GM19238 (cell line): ENCODE measurements around the gene FAM111A.
"Not testable (repeated sequence)": the region's sequence is repeated elsewhere in the genome, so short reads cannot be mapped to it uniquely, and the experiment has no call there.

Experiments used
- DNase-seq: peaks from one replicate; pipeline ENCODE4 v3.0.0; 2011; ENCODE audit warnings: low spot score; ENCODE audit not compliant: insufficient read length

Gene FAM111A, protein sequence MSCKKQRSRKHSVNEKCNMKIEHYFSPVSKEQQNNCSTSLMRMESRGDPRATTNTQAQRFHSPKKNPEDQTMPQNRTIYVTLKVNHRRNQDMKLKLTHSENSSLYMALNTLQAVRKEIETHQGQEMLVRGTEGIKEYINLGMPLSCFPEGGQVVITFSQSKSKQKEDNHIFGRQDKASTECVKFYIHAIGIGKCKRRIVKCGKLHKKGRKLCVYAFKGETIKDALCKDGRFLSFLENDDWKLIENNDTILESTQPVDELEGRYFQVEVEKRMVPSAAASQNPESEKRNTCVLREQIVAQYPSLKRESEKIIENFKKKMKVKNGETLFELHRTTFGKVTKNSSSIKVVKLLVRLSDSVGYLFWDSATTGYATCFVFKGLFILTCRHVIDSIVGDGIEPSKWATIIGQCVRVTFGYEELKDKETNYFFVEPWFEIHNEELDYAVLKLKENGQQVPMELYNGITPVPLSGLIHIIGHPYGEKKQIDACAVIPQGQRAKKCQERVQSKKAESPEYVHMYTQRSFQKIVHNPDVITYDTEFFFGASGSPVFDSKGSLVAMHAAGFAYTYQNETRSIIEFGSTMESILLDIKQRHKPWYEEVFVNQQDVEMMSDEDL

DNA sequence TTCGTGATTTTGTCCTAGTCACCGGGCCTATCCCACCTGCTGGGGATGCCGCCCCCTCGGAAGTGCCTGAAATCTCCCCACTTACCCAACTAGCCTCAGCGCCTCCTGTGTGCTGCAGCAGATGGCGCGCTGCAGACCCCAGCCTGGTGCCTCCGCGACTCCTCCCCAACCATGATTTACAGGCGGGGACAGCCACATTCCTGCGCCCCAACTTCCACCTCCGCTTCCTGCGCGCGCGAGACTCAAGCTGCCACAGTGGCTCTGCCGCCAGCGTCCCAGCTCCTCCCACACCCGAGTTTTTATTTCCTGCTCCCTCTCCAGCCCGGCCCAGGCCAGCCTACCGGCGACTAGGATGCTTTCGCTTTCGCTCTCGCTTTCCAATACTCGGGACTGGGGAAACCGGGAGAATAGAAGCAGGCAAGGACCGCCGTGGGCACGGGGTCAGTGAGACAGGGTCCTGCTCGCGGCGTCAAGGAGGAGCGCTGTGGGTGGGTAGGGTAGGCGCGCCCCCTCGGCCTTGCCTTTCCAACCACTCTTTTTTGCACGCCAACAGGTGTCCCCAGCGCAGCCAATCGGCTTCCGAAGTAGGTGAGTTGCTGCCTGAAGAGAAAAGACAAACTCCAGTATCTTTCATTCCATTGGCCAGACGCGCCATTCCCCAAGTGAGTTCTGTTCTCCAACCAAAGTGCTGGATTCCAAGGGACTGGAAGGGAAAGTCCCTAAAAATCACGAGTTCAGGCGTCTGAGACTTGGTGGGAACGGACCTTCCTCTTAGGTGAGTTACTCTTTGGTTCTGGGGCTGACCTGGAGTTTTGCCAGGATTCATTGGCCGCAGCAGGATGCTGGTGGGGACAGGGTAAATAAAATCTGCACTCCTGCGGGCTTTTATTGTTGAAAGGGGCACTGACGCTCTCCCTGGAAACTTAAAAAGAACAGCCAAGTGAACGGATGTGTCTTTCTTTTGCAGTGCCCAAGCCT is at the start of gene FAM111A:
FAM111A (plus strand) TSS at position 327 of the 978 bp plus-strand sequence. CDS start 6,017 bp downstream, outside the sequence.
- peak; percentile 70 for DNase-seq

DNA sequence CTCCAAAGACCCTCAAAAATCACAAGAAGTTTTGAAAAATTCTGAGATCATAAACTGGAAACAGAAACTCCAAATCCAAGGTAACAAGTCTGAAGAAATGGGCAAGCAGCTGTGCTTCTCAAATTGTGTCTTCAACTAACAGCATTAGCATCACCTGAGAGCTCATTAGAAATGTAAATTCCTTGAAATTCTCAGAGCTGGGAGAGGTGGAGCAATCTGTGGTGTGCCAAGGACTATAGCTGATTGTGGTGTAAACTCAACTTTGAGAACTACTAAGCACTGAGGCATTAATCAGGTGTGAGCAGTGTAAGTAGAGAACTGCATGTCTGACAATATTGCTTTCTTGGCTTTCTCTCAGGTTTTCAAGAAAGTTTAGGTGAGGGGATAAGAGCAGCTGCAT is 49.1 kb upstream of the FAM111A start:
- DNase-seq = not testable (repeated sequence)

DNA sequence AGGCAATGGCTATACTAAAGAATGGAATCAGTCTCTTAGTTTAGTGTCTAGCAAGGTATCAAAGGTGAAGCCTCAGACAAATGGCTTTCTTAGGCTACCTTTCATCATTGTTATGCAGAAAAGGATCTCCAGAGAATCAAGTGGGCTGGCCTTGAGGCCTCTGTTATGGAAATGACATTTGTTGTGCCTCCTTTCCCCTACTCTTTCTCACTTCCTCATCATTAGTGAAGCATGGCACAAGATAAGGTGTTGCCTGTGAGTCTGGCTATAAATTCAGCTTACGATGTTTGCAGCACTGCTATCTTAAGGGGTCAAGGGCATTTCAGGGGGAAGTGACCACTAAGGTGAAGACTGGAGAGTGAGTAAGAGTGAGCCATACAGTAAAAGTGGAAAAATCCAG is 47.4 kb upstream of the FAM111A start:
- not testable (repeated sequence) for DNase-seq

DNA sequence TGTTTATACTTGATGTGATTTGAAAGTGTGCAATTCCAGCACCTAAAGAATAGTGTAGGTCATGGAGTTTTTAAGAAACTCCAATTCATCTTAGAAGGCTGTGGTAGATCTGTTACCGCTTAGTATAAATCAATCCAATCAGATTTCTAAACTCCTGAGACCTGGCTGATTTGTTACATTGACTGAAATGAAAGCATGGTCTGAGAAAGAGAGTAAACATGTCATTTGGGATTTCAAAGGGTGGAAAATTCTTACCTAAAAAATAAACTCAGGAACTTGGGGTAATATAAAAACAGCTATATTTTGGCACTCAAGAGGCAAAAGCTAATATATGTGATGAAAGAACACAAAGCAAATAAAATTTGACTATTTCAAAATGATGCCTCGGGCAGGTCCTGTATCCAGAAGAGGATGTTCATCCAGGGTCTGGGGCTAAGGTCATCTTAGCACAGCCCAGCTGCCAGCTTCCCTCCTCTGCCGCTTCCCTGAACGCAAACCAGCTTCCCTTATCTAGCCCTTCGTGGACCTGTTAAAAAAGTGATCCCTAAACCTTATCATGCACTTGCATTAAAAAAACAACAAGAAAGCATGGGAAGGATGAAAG is 46.6 kb upstream of the FAM111A start:
- not testable (repeated sequence) for DNase-seq

DNA sequence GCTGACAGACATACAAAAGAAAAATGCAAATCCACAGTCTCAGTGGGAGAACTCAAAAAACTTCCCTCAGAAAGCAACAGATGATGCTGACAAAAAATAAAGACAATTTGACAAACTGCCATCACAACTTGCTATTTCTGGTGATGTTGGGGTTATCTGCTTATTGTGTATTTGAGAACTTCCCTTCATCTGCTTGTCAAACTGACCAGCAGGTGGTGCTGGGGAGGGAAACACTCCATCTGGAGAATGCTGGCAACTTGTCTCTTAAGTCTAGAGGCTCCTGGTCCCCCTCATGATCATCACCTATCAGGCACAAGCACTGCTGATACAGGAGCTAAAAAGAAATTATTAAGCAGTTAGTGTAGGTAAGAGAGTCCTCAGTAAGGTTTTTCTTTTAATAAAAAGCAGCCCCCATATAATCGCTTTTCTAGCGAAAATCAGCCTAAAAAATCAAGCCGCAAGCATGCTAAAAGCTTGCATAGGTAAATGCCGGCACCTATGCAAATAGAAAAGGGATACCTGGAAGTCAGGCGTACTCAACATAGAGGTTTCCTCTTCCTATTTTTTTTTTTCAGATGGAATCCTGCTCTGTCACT is 45.4 kb upstream of the FAM111A start:
- DNase-seq = no peak

DNA sequence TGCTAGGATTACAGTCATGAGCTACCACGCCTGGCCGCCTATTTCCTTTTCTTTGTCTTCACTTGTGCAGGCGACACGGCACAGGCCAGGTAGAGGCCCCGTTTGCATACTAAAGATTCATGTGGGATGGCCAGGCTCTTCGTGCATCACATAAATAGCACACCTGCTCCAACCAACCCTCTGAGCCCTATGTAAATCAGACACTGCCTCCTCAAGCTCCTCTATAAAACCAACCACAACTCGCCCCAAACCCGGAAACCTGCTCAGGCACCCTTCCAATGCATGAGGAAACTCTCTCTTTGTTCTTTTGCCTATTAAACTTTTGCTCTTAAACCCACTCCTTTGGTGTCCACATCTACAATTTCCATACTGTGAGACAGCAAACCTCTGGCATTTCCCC is 44.7 kb upstream of the FAM111A start:
- not testable (repeated sequence) for DNase-seq

DNA sequence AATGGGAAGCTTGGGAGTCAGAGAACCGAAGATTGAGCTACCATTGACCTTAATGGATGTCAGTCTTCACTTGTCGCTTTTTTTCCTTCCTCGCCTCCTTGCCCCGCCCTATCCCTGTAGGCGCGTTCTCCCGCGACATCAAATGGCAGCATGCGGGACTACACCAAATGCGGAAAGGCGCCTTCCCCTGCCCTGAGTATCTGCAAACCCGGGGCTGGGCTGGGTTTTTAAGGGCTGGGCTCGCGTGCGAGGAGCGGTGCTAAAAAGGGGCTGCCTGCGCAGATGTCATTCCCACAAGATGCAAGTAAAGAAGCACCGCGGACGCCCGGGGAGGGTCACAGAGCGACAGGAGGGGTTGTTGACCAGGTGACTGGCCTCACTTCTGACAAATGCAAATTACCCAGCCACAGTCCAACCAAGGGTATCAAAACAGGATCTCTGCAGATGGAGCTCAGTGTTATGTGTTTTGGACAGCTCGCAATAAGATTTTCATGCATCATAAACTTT is 40.3 kb upstream of the FAM111A start:
- DNase-seq = peak; percentile 46

DNA sequence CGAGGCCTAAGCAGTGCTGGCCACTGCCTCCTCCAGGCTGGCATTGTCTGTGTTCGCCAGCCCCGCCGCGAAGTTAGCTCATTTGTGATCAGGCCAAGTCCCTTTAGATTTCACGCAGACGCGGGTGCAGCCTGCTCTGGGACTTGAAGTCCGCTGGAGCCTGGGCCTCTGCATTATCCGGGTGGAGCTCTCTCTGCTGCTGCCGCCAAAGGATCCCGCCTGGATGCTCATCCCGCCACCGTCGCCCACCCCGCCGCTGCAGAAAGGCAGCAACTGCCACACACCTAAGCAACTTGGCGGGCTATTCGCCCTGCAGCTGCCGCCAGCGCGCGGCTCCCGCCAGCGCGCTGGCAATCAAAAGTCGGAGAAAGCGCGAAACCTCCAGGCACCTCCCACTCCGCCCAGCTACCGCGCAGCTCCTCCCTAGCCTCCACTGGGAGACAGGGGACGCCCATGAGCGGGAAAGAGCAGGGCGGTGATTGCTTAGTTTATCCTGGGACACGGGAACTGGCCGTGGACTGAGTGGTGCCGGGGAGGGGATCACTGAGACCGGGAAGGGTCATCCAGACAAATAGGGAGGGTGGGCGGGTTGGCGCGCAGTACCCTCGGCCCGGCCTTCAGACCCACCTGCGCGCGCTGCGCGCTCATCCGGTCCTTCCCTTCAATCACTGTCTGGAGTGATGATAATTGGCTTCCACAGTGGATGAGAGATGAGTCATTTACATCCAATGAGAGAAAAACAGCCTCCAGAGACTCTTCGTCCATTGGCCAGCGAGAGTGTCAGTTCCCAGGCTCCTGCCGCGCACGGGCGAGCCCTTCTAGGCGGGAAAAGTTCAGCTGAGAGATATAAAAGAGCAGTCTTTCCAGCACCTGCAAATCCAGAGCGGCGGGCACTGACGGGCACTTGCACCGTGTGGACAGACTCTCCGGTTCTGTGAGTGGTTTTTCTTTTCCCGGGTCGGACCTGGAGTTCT is 36.0 kb upstream of the FAM111A start, which contains the start of gene FAM111B:
FAM111B (plus strand) TSS at position 875 of the 974 bp plus-strand sequence. CDS start 2,389 bp downstream, outside the sequence.
- DNase-seq = peak; percentile 58

DNA sequence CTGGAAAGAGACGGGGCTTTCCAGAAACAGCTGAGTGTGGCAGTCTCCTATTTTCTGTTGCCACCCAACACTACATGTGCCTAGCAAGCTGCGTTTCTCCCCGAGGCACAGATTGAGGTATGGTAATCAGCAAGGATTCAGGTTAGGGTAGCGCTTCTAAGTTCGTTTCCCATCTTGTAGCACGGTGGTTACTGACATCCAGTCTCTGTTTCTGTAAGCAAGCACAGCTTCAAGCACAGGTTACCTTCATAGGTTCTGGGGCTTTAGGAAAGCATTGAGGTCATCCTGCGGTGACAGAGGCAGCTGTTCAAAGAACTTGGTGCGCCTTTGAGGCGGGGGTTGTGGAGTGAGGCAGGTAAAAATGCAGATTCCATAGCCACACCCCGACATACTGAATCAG is 34.9 kb upstream of the FAM111A start:
- DNase-seq = not testable (repeated sequence)

DNA sequence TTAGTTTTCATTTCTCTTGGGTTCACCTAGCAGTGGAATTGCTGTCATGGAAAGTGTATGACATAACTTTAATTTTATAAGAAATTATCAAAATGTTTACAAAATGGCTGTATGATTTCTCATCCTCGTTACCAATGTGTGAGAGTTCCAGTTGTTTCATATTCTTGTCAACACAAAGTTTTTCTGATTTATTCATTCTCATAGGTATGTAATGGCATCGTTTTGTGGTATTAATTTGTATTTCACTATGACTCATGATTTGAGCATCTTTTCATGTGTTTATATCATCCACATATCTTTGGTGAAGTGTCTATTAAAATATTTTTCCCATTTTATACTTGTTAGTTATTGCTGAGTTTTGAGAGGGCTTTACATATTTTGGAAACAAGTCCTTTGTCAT is 30.2 kb upstream of the FAM111A start:
- DNase-seq = no peak

DNA sequence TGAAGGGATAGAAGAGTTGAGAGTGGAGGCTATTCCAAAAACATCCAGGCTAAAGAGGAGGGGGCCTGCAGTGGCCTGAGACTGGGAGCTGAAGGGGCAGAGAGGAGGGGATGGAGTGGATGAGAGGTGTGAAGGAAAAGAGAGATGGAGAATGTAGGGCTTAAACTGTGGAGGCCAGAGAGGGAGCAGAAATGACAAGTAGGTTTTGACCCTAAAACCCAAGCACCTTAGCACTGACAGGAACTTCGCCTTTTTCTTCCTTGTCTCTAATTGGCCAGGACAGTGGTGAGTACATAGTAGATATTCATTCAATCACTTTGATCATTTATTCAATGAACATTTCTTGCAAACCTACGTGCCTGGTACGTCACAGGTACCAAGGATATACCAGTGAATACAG is 28.3 kb upstream of the FAM111A start:
- no peak for DNase-seq

DNA sequence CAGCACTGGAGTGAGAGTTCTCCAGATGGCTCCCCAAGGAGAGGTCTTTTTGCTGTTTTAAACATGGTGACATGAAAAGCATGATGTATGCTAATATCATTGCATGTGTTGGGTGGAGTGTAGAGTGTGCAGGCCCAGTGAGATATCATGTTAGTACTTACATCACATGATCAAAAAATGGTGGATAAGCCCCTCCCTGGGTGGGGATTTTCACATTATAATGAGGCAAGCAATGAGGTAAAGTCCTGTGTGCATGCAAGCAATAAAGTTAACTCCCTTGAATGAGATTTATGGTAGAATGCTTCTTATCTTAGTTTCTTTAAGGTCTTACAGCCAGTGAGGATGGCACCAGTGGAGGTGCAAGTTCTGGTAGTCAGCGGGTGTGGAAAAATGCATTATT is 27.1 kb upstream of the FAM111A start:
- DNase-seq = no peak

DNA sequence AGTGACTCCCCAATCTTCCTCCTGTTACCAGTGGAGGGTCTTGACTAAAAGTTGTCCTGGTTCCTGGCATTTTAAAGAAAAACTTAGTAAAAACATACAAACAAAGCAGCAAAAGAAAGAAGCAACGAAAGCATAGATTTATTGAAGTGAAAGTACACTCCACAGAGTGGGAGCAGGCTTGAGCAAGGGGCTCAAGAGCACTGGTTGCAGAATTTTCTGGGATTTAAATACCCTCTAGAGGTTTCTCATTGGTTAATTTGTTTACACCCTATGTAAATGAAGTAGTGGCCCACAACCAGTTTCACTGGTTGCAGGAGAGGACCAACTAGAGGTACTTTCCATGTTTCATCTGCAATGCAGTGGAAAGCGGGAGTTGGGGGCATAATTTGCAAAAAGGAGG is 24.9 kb upstream of the FAM111A start:
- no peak for DNase-seq

DNA sequence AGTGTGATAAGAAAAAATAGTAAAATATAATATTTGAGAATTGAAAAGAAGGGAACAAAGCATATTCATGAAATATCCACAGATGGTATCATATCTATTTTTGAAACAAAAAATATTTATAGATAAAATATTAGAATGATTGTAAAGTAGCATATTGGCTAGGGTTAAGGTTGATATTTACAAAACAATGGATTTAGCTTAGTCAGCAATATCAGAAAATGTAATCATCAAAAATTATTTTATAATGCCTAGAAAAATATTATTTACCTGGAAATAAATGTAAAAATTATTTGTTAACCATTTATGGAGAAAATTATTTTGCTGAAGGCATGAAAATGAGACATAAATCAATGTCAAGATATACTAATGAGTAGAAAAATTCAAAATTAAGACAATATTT is 22.8 kb upstream of the FAM111A start:
- no peak for DNase-seq

DNA sequence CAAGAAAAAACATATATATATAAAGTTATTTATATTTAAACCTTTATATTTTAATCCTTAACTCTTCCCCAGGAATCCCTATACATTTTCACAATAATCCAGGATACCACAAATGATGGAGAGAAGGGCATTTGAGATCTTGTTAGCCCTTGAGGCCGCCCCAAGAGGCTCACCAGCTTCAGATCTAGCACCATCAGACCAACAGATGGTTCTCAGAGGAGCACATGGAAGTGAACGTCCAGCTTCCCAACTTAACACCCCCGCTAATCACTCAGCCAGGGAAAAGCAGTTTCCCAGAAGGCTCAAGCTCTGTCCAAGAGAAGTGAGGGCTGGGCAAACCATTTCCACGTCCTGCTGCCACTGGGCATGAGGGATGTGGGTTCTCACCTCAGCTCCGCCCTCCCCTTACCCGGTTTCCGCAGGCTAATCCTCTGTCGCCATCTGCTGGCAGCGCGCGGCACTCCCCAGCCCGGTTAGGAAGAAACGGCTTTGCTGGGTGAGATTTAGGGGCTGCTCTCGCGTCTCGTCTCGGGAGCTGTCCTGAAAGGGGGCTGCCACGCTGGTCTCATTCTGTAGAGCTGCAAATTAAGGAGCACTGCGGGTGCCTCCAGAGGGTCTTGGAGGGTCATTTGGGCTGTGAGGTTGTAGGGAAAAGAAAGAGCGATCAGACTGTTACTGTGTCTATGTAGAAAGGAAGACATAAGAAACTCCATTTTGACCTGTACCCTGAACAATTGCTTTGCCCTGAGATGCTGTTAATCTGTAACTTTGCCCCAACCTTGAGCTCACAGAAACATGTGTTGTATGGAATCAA is 6.8 kb upstream of the FAM111A start:
- DNase-seq = peak; percentile 64

DNA sequence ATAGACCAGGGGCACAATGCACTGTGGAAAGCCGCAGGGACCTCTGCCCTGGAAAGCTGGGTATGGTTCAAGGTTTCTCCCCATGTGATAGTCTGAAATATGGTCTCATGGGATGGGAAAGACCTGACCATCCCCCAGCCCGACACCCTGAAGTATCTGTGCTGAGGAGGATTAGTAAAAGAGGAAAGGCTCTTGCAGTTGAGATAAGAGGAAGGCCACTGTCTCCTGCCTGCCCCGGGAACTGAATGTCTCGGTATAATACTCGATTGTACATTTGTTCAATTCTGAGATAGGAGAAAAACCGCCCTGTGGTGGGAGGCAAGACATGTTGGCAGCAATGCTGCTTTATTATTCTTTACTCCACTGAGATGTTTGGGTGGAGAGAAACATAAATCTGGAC is 6.1 kb upstream of the FAM111A start:
- not testable (repeated sequence) for DNase-seq

DNA sequence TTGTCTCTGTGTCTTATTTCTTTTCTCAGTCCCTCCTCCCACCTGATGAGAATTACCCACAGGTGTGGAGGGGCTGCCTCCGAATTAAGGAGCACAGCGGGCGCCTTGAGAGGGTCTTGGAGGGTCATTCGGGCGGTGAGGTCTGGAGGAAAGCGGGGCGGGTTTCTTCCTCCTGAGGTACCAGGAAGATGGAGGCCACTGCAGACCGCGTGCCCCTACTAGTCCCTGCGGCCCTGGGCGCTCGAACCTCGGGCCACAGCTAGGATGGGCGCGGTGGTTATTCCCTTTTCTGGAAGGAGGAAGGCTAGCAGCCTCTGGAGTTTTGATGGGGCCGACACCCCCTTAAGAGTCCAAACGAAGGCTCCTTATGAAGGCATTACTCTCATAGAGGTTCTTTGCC is 5.5 kb upstream of the FAM111A start:
- DNase-seq = no peak

DNA sequence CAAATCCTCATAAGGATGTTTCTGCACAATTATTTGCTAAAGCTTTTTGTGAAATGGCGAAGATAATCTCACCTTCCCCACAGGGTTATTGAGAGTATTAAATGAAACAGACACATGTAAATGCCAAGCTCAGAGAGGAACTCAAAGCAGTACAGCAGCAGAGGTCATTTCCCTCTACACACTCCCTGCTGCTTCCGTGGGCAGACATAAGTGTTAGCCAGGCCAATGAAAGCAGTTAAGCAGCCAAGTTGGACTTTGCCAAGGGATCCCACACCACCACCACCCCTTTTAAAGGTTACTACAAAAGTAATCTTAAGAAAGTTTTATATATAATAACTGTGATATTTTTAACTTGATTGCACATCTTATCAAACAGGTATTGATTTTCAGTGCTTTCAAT is 4.0 kb upstream of the FAM111A start:
- DNase-seq = no peak

DNA sequence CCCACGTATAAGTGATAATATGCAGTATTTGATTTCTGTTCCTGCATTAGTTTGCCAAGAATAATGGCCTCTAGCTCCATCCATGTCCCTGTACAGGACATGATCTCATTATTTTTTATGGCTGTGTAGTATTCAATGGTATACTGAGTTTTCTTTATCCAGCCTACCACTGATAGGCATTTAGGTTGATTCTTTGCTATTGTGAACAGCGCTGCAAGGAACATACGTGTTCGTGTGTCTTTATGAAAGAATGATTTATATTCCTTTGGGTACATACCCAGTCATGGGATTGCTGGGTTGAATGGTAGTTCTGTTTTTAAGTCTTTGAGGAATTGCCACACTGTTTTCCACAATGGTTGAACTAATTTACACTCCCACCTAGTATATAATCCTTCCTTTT is 1.5 kb upstream of the FAM111A start:
- no peak for DNase-seq
